Mesodermal cell (in vitro differentiated cells): ENCODE results near the gene SNN.
A peak's percentile ranks its signal among the peaks of the same experiment; 100 is the strongest.

Source experiments
- H3K27ac ChIP-seq: 2 replicates; pipeline ENCODE4 v1.7.0; 2013; ENCODE audit warnings: mild to moderate bottlenecking, low read depth, low read length, moderate library complexity; ENCODE audit not compliant: severe bottlenecking
- H3K36me3 ChIP-seq: 2 replicates; pipeline ENCODE4 v1.7.1; 2013; ENCODE audit warnings: mild to moderate bottlenecking, low read length, moderate library complexity; ENCODE audit not compliant: control insufficient read depth, insufficient read depth
- H3K4me1 ChIP-seq: one replicate; pipeline ENCODE4 v1.7.1; 2013; ENCODE audit warnings: mild to moderate bottlenecking, low read length; ENCODE audit not compliant: insufficient read depth, control insufficient read depth, poor library complexity, severe bottlenecking
- H3K4me3 ChIP-seq: 2 replicates; pipeline ENCODE4 v1.7.0; 2013; ENCODE audit warnings: low read length, control low read depth, mild to moderate bottlenecking; ENCODE audit not compliant: insufficient read depth, poor library complexity, severe bottlenecking; ENCODE audit errors: extremely low read depth
- H3K9me3 ChIP-seq: 2 replicates; pipeline ENCODE4 v1.7.1; 2013; ENCODE audit warnings: mild to moderate bottlenecking, low read length, moderate library complexity; ENCODE audit not compliant: control insufficient read depth
- WGBS, 2 experiments: methylation state at CpG; one replicate each; pipeline ENCODE4 v1.1.5; 2013; ENCODE audit warnings: missing lambda C conversion rate in 2 of 2; ENCODE audit not compliant: insufficient coverage in 2 of 2; 5-methylcytosine and 5-hydroxymethylcytosine counted together

SNN gene

GRCh38 chr16:11668623-11669379, 546 bp downstream of the SNN start:
- H3K36me3 ChIP-seq = peaks cover 10% of the 10 kb centered on the region
- no peaks in the 10 kb centered on the region for H3K9me3 ChIP-seq
- peak overlapping the region; percentile 24 for H3K27ac ChIP-seq
- WGBS, 2 experiments = 1 to 3% methylated on average over 40 to 58 of the region's 97 CpGs
- peak overlapping the region; percentile 82 for H3K4me3 ChIP-seq
- peaks cover 33% of the 10 kb centered on the region for H3K4me1 ChIP-seq

GRCh38 chr16:11669380-11670146, 1.3 kb downstream of the SNN start:
- Histone ChIP-seq H3K9me3 (no peaks in the 10 kb centered on the region), H3K27ac (no peak overlapping the region), H3K4me1 (peaks cover 29% of the 10 kb centered on the region), H3K4me3 (peak overlapping the region; percentile 82), H3K36me3 (peaks cover 10% of the 10 kb centered on the region)
- WGBS, 2 experiments = 64 to 67% methylated on average over 17 to 18 of the region's 22 CpGs

GRCh38 chr16:11670171-11671131, 2.2 kb downstream of the SNN start:
- WGBS, 2 experiments = 72 to 84% methylated on average over 19 to 27 of the region's 27 CpGs
- peak overlapping the region; percentile 3 for H3K4me3 ChIP-seq
- H3K4me1 ChIP-seq = peaks cover 26% of the 10 kb centered on the region
- H3K36me3 ChIP-seq = peaks cover 12% of the 10 kb centered on the region
- H3K27ac ChIP-seq = no peak overlapping the region
- no peaks in the 10 kb centered on the region for H3K9me3 ChIP-seq

- Histone ChIP-seq H3K4me3 (no peak overlapping the region), H3K4me1 (peaks cover 28% of the 10 kb centered on the region), H3K27ac (no peak overlapping the region), H3K36me3 (peaks cover 20% of the 10 kb centered on the region), H3K9me3 (no peaks in the 10 kb centered on the region)
- 100% methylated on average over 2 of the region's 2 CpGs; no CpG with 5 or more reads in 1 of the 2 experiments for WGBS, 2 experiments
These were observed 3.0 kb downstream of the SNN start for GRCh38 chr16:11671271-11671670.

GRCh38 chr16:11671676-11672075, 3.4 kb downstream of the SNN start:
- Histone ChIP-seq H3K9me3 (no peaks in the 10 kb centered on the region), H3K4me1 (peaks cover 28% of the 10 kb centered on the region), H3K27ac (no peak overlapping the region), H3K4me3 (no peak overlapping the region), H3K36me3 (peaks cover 24% of the 10 kb centered on the region)
- WGBS, 2 experiments = 93 to 96% methylated on average over 5 to 7 of the region's 8 CpGs

GRCh38 chr16:11672206-11673090, 4.2 kb downstream of the SNN start:
- H3K36me3 ChIP-seq = peaks cover 32% of the 10 kb centered on the region
- peaks cover 32% of the 10 kb centered on the region for H3K4me1 ChIP-seq
- H3K27ac ChIP-seq = peak overlapping the region; percentile 45
- H3K4me3 ChIP-seq = no peak overlapping the region
- WGBS, 2 experiments = 95 to 98% methylated on average over 23 to 24 of the region's 25 CpGs
- no peaks in the 10 kb centered on the region for H3K9me3 ChIP-seq

- 92 to 94% methylated on average over 21 to 22 of the region's 25 CpGs for WGBS, 2 experiments
- peaks cover 32% of the 10 kb centered on the region for H3K4me1 ChIP-seq
- no peak overlapping the region for H3K4me3 ChIP-seq
- no peaks in the 10 kb centered on the region for H3K9me3 ChIP-seq
- no peak overlapping the region for H3K27ac ChIP-seq
- peaks cover 41% of the 10 kb centered on the region for H3K36me3 ChIP-seq
These were observed 5.1 kb downstream of the SNN start for GRCh38 chr16:11673091-11674000.

- no peaks in the 10 kb centered on the region for H3K9me3 ChIP-seq
- no peak overlapping the region for H3K4me3 ChIP-seq
- H3K36me3 ChIP-seq = peaks cover 50% of the 10 kb centered on the region
- peaks cover 32% of the 10 kb centered on the region for H3K4me1 ChIP-seq
- 94% methylated on average over 24 to 25 of the region's 25 CpGs for WGBS, 2 experiments
- H3K27ac ChIP-seq = no peak overlapping the region
These were observed 6.0 kb downstream of the SNN start for GRCh38 chr16:11674001-11674817.
